Liver (tissue), 9 donors: ENCODE measurements around the gene JMJD7. TPM values are rescaled to one million over a fixed set of nuclear protein-coding genes. Genes with fewer than 3 reads are reported as not detected.

ENCODE experiments used
- DNase-seq: peaks from one replicate; pipeline ENCODE4 v3.0.0-alpha.2; 2017; ENCODE audit warnings: low spot score
- H3K27ac ChIP-seq, 2 donors: one replicate each; pipeline ENCODE4 v1.7.0; 2013; ENCODE audit warnings: inconsistent platforms in 2 of 2, low read length in 2 of 2, control low read depth in 1 of 2, low read depth in 1 of 2, mild to moderate bottlenecking in 1 of 2
- H3K27me3 ChIP-seq, 4 donors: one replicate each; pipeline versions ENCODE4 v1.6.1 to v1.7.0; 2013; ENCODE audit warnings: low read length in 3 of 4, inconsistent platforms in 1 of 4, mild to moderate bottlenecking in 1 of 4, moderate library complexity in 1 of 4; ENCODE audit not compliant: control insufficient read depth in 4 of 4, insufficient read depth in 4 of 4
- H3K36me3 ChIP-seq, 4 donors: one replicate each; pipeline versions ENCODE4 v1.6.1 to v1.7.0; 2013; ENCODE audit warnings: low read length in 3 of 4, mild to moderate bottlenecking in 3 of 4, low read depth in 1 of 4, moderate library complexity in 1 of 4; ENCODE audit not compliant: control insufficient read depth in 4 of 4, insufficient read depth in 3 of 4
- H3K4me1 ChIP-seq, 4 donors: one replicate each; pipeline versions ENCODE4 v1.6.1 to v1.7.0; 2013; ENCODE audit warnings: low read length in 3 of 4, mild to moderate bottlenecking in 3 of 4, moderate library complexity in 1 of 4; ENCODE audit not compliant: control insufficient read depth in 4 of 4, insufficient read depth in 4 of 4
- H3K4me3 ChIP-seq, 3 donors: one replicate each; pipeline versions ENCODE4 v1.6.1 to v1.7.0; 2013; ENCODE audit warnings: low read length in 3 of 3, control low read depth in 1 of 3, low read depth in 1 of 3, mild to moderate bottlenecking in 1 of 3
- H3K9ac ChIP-seq, 2 donors: one replicate each; pipeline ENCODE4 v1.7.0; 2013; ENCODE audit warnings: low read length in 2 of 2, mild to moderate bottlenecking in 2 of 2, moderate library complexity in 2 of 2, control low read depth in 1 of 2, low read depth in 1 of 2
- H3K9me3 ChIP-seq, 4 donors: one replicate each; pipeline versions ENCODE4 v1.6.1 to v1.7.0; 2013; ENCODE audit warnings: low read length in 3 of 4; ENCODE audit not compliant: control insufficient read depth in 4 of 4
- EGR1 ChIP-seq, 2 donors: IDR thresholded peaks; 2 replicates each; pipeline ENCODE4 v1.6.1; 2016 to 2018; ENCODE audit warnings: antibody characterized with exemption in 2 of 2, low read depth in 2 of 2
- FOXA1 ChIP-seq: IDR thresholded peaks from 2 replicates; pipeline ENCODE4 v1.6.1; 2016; ENCODE audit warnings: antibody characterized with exemption
- GABPA ChIP-seq, 2 donors: IDR thresholded peaks in 1 of 2; conservative IDR thresholded peaks in 1 of 2; 2 replicates each; pipeline ENCODE4 v1.6.1; 2016; ENCODE audit warnings: antibody characterized with exemption in 2 of 2, mild to moderate bottlenecking in 1 of 2, moderate library complexity in 1 of 2
- HNF4A ChIP-seq, 2 donors: conservative IDR thresholded peaks; 2 replicates each; pipeline ENCODE4 v1.6.1; 2016; ENCODE audit warnings: antibody characterized with exemption in 2 of 2, mild to moderate bottlenecking in 2 of 2
- NR2F2 ChIP-seq: IDR thresholded peaks from 2 replicates; pipeline ENCODE4 v1.6.1; 2016; ENCODE audit warnings: antibody characterized with exemption
- RXRA ChIP-seq, 2 donors: IDR thresholded peaks; 2 replicates each; pipeline ENCODE4 v1.6.1; 2017 to 2018; ENCODE audit warnings: antibody characterized with exemption in 2 of 2, mild to moderate bottlenecking in 1 of 2
- TAF1 ChIP-seq: conservative IDR thresholded peaks from 2 replicates; pipeline ENCODE4 v1.6.1; 2016; ENCODE audit warnings: antibody characterized with exemption, mild to moderate bottlenecking
- YY1 ChIP-seq: IDR thresholded peaks from 2 replicates; pipeline ENCODE4 v1.6.1; 2016; ENCODE audit warnings: antibody characterized with exemption, mild to moderate bottlenecking
- WGBS: extraction: QIAGEN DNeasy Blood & Tissue Kit; methylation state at CpG from one replicate; pipeline ENCODE4 v1.1.7; 2013; 5-methylcytosine and 5-hydroxymethylcytosine counted together
- polyA plus RNA-seq, 2 donors: library from polyadenylated mRNA; stranded (reverse) in 1 of 2; unstranded in 1 of 2; fragments of 200-250 nt in 1 of 2; fragments of >200 nt in 1 of 2; fragmentation: Nextera tagmentation in 1 of 2; extraction: Ambion mirVana in 1 of 2; gene quantifications; one replicate each; pipeline versions ENCODE4 v1.2.1 to v1.2.3, GENCODE V29; 2013 to 2015
- total RNA-seq, 2 donors: library from RNA; depleted of rRNA; stranded (reverse); fragments of >200 nt; gene quantifications; one replicate each; pipeline ENCODE4 v1.2.3, GENCODE V29; 2014
- TF ChIP-seq, protein P1 (sequence below): IDR thresholded peaks from 2 replicates; pipeline ENCODE4 v1.6.1; 2016; ENCODE audit warnings: antibody characterized with exemption, mild to moderate bottlenecking
- donor health status: healthy.
- donor health status: healthy.
- donor health status: healthy.
- donor health status: healthy.
- donor health status: healthy.

The JMJD7 gene
- total and polyA plus RNA-seq, 4 donors, result 0.75 to 5.9 (median 5.4) TPM

DNA sequence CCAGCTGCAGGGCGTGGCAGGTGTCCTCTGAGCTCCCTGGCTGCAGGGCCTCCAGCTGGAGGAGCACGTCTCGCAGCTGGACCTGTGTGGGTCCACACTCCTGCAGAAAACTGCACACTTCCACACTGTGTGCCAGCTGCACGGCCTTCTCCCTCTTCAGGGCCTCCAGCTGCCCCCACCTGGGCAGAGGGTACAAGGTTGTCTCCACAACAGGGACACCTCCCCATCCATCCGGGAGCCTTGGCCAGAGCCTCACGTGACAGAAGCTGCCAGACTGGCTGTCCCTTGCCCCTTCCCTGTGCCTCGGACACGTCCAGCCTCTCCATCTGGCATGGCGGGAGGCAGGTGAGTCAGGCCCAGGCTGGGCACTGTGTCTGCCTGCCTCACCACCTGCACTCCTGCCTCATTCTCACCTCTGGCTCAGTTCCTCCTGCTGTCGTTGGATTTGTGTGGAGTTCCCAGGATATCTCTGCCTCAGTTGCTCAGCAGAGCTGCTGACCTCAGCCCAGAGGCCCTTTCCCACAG lies 51.5 kb downstream of the JMJD7 start:
- Histone ChIP-seq H3K27ac (no peak overlapping the region), H3K4me3 (no peak overlapping the region), H3K36me3 (no peaks in the 10 kb centered on the region), H3K4me1 (peaks cover 21 to 40% (median 32%) of the 10 kb centered on the region in 4 donors), H3K9me3 (no peaks in the 10 kb centered on the region), H3K27me3 (no peaks in the 10 kb centered on the region), H3K9ac (no peak overlapping the region)
- DNase-seq, result no peak
- TF ChIP-seq, protein P1, sequence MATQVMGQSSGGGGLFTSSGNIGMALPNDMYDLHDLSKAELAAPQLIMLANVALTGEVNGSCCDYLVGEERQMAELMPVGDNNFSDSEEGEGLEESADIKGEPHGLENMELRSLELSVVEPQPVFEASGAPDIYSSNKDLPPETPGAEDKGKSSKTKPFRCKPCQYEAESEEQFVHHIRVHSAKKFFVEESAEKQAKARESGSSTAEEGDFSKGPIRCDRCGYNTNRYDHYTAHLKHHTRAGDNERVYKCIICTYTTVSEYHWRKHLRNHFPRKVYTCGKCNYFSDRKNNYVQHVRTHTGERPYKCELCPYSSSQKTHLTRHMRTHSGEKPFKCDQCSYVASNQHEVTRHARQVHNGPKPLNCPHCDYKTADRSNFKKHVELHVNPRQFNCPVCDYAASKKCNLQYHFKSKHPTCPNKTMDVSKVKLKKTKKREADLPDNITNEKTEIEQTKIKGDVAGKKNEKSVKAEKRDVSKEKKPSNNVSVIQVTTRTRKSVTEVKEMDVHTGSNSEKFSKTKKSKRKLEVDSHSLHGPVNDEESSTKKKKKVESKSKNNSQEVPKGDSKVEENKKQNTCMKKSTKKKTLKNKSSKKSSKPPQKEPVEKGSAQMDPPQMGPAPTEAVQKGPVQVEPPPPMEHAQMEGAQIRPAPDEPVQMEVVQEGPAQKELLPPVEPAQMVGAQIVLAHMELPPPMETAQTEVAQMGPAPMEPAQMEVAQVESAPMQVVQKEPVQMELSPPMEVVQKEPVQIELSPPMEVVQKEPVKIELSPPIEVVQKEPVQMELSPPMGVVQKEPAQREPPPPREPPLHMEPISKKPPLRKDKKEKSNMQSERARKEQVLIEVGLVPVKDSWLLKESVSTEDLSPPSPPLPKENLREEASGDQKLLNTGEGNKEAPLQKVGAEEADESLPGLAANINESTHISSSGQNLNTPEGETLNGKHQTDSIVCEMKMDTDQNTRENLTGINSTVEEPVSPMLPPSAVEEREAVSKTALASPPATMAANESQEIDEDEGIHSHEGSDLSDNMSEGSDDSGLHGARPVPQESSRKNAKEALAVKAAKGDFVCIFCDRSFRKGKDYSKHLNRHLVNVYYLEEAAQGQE, result no peak
- TF ChIP-seq HNF4A (conservative IDR thresholded peaks at IDR 0.05), result no peak
- TF ChIP-seq TAF1, result no peak
- TF ChIP-seq YY1, result no peak
- 93% methylated on average over 10 of the region's 10 CpGs for WGBS

DNA sequence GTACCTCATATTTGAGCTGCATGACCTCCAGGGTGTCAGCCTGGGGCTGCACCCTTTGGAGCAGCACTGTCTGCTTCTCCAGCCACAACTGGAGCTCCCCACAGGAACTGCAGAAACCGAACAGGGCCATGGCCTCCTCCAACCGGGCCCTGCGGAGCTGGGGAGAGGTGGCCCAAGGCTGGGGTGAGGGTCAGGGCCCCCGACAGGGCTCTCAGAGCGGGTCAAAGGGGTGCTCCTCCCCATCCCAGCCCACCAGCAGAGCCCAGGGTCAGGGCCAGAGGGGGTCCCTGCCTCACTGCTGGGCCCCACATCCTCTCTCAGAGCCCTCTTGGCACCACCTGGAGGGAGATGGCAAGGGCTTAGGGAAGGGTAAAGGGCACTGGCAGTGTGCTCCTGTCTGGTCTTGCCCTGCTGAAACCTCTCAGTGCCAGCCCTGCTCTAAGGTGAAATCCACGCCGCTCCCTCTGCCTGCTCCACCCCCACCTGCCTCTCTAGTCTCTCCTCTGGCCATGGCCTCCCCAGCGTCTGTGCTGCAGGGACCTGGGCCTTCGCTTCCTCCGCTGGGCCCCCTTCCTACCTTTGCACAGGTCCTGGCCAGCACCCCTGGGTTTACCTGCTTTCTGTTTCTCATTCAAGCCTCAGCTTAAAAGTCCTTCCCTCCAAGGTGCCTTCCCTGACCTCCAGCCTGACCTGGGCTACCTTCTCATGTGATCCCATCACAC lies 52.4 kb downstream of the JMJD7 start:
- no peaks in the 10 kb centered on the region for H3K9me3 ChIP-seq
- no peaks in the 10 kb centered on the region for H3K27me3 ChIP-seq
- DNase-seq, result no peak
- no peak overlapping the region for H3K27ac ChIP-seq
- H3K36me3 ChIP-seq, result no peaks in the 10 kb centered on the region
- peaks cover 26 to 48% (median 38%) of the 10 kb centered on the region in 4 donors for H3K4me1 ChIP-seq
- TF ChIP-seq FOXA1 (no peak), HNF4A (conservative IDR thresholded peaks at IDR 0.05) (peak in 1 of 2 donors; percentile 17), NR2F2 (no peak), GABPA (IDR thresholded peaks at IDR 0.05 in 1 of 2, conservative IDR thresholded peaks at IDR 0.05 in 1 of 2) (no peak), RXRA (IDR thresholded peaks at IDR 0.05) (peak in 1 of 2 donors; percentile 45), EGR1 (IDR thresholded peaks at IDR 0.05; ENCODE audit: low read depth in 2 of 2) (no peak)
- TF ChIP-seq, protein P1, result no peak
- 81% methylated on average over 10 of the region's 10 CpGs for WGBS
- H3K4me3 ChIP-seq, result no peak overlapping the region
- no peak overlapping the region for H3K9ac ChIP-seq
